Measurements from ENCODE around the gene DNMT3L. TPM values are rescaled to one million over a fixed set of nuclear protein-coding genes. Genes with fewer than 3 reads are reported as not detected.
"Not testable (repeated sequence)": the region's sequence is repeated elsewhere in the genome, so short reads cannot be mapped to it uniquely, and the experiment has no call there.

DNMT3L gene
- total and polyA plus RNA-seq, 2 experiments from 2014 or later: 0.27 TPM; not detected in 1

DNA sequence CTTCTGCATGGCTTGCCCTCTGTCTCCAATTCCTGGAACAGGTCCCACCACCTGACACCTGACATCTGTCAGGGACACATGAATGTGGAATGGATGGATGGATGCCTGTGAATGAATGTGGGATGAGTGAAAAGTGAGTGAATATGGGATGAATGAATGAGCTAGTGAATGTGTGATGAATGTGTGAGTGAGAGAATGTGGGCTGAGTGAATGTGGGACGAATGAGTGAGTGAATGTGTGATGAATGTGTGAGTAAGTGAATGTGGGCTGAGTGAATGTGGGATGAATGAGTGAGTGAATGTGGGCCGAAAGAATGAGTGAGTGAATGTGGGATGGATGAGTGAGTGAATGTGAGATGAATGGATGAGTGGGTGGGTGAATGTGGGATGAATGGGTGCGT, 50.1 kb downstream of the DNMT3L start:
- H3K9me2 ChIP-seq (ENCODE audit: insufficient read depth); ATAC-seq; H3K79me2 ChIP-seq (replicated peaks; ENCODE audit: insufficient read depth); H3K4me2 ChIP-seq; H3K4me1 Mint-ChIP-seq; H3K27ac Mint-ChIP-seq; H3F3A ChIP-seq (replicated peaks; ENCODE audit: low read depth); DNase-seq (ENCODE audit: low spot score); H3K27ac ChIP-seq (ENCODE audit: low read depth); H4K20me1 ChIP-seq (replicated peaks; ENCODE audit: insufficient read depth); H3K27me3 ChIP-seq (ENCODE audit: insufficient read depth); H3K4me3 ChIP-seq; H3K36me3 Mint-ChIP-seq (ENCODE audit: low read depth); H3K4me3 Mint-ChIP-seq; H3K36me3 ChIP-seq (ENCODE audit: insufficient read depth); H3K27me3 Mint-ChIP-seq (ENCODE audit: insufficient read depth, low read depth, poor library complexity); H3K9me3 Mint-ChIP-seq; H2AFZ ChIP-seq; H3K4me1 ChIP-seq (ENCODE audit: insufficient read depth): not testable (repeated sequence)

DNA sequence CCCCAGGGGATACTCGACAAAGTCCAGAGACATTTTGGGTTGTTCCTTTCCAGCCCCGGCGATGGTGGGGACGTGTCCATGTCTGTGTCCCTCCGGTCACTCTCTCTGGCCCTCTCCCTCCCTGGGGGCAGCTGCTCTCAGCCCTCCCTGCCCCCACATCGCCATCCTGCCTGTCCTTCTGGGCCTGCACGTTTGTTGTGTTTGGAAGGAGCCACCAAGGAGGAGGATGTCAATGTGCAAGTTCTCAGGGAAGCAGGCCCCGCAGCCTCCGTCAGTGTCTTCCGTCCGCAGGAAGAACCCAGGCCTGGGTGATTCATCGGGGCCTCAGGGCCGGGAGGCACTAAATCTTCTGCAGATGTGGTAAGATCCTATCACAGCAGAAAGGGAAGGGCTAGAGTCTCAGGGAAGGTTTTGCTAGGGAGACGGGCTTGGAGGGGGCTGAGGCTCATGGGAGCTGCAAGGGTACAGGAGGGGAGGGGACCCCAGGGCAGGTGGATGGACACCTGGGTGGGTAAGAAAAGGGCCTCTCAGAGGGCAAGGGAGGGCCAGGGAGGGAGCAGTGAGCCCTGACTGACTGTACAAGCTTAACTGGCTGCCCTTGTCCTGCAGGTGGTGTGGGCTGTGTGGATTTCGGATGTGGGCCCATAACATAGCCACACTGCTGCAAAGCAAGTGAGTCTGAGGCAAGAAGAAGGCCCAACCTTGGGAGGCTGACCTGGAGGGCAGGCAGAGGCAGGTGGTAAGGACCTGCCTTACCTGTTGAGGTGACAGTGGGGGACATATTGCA, 53.6 kb downstream of the DNMT3L start:
- not testable (repeated sequence) for H3K27ac Mint-ChIP-seq; ATAC-seq; H3K4me3 ChIP-seq; H3F3A ChIP-seq (replicated peaks; ENCODE audit: low read depth); H3K36me3 ChIP-seq (ENCODE audit: insufficient read depth); H2AFZ ChIP-seq; H3K27me3 Mint-ChIP-seq (ENCODE audit: insufficient read depth, low read depth, poor library complexity); H3K9me3 Mint-ChIP-seq; H3K79me2 ChIP-seq (replicated peaks; ENCODE audit: insufficient read depth); H3K4me1 Mint-ChIP-seq; H3K9me2 ChIP-seq (ENCODE audit: insufficient read depth); H3K27me3 ChIP-seq (ENCODE audit: insufficient read depth); H3K4me3 Mint-ChIP-seq; DNase-seq (ENCODE audit: low spot score); H4K20me1 ChIP-seq (replicated peaks; ENCODE audit: insufficient read depth); H3K27ac ChIP-seq (ENCODE audit: low read depth); H3K4me2 ChIP-seq; H3K4me1 ChIP-seq (ENCODE audit: insufficient read depth); H3K36me3 Mint-ChIP-seq (ENCODE audit: low read depth)

DNA sequence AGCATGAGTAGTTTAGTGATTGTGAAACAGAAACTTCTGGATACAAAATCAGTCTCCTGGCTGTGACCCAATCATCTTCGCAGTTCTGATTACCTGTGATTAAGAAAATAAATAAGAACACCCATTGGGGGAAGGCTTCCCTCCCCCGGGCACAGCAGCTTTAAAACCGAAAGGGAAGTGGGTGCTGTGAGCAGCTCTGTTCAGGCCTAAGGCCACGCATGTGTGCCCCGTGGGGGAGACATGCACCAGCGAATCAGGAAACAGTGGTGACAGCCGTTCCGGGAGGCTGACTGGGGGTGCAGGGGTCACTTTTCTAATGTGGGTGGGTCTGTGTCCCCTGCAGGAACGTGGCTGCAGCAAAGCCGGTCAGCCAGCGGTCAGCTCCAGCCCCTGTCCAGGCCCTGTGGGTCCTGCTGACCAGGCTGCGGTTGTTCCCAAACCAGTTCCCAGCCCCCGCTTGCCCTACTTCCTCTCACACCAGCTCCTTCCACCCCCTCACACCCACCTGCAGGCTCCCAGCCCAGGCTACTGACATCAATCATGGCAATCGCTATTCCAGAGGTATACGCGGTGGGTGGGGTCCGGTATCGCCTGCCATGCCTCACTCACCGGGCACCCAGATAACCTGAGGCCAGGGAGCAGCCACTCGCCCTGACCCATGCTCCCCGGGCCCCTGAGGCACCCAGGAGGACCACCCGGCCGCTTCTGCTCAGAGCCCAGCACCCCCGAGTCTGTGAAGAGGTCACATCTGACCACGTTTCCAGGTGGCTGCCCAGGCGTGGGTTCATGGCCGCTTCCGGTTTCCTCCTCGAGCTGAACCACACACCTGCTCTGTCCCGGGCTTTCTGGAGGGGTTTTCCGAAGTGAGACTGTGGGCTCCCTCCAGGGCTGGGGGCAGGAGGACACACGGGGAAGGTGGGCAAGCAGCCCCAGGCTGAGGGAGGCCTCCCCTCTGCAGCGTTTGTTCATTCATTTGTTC, 54.7 kb downstream of the DNMT3L start:
- not testable (repeated sequence) for H3K9me3 Mint-ChIP-seq; H3K4me1 Mint-ChIP-seq; H3K36me3 Mint-ChIP-seq (ENCODE audit: low read depth); ATAC-seq; H3K27ac Mint-ChIP-seq; H2AFZ ChIP-seq; H3K9me2 ChIP-seq (ENCODE audit: insufficient read depth); H3F3A ChIP-seq (replicated peaks; ENCODE audit: low read depth); H3K4me2 ChIP-seq; H3K4me3 Mint-ChIP-seq; H3K79me2 ChIP-seq (replicated peaks; ENCODE audit: insufficient read depth); H3K4me1 ChIP-seq (ENCODE audit: insufficient read depth); H3K27me3 Mint-ChIP-seq (ENCODE audit: insufficient read depth, low read depth, poor library complexity); H3K36me3 ChIP-seq (ENCODE audit: insufficient read depth); H3K4me3 ChIP-seq; DNase-seq (ENCODE audit: low spot score); H3K27me3 ChIP-seq (ENCODE audit: insufficient read depth); H3K27ac ChIP-seq (ENCODE audit: low read depth); H4K20me1 ChIP-seq (replicated peaks; ENCODE audit: insufficient read depth)

DNA sequence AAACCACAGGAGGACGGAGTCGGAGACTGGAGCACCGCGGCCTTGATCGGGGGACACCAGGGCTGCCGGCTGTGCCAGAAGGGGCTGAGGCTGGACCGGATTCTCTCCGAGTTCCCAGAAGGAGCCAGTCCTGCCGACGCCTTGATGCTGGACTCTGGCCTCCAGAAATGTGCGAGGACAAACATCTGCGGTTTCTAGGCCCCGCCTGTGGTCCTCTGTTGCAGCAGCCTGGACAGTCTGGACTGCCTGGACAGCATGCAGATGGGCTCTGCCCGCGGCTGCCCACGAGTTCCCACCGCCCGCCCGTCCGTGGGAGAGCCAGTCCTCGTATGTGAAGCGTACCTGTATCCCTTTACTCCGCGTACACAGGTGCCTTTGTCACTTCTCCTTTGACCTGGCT, 55.5 kb downstream of the DNMT3L start:
- not testable (repeated sequence) for H3K4me3 ChIP-seq; DNase-seq (ENCODE audit: low spot score); H3K4me1 Mint-ChIP-seq; H3K36me3 ChIP-seq (ENCODE audit: insufficient read depth); H3K27me3 ChIP-seq (ENCODE audit: insufficient read depth); H3K4me1 ChIP-seq (ENCODE audit: insufficient read depth); H2AFZ ChIP-seq; H3K27ac ChIP-seq (ENCODE audit: low read depth); H3K9me3 Mint-ChIP-seq; H3K4me2 ChIP-seq; H3K79me2 ChIP-seq (replicated peaks; ENCODE audit: insufficient read depth); H3K27ac Mint-ChIP-seq; H3K9me2 ChIP-seq (ENCODE audit: insufficient read depth); H3K36me3 Mint-ChIP-seq (ENCODE audit: low read depth); H3K27me3 Mint-ChIP-seq (ENCODE audit: insufficient read depth, low read depth, poor library complexity); H3F3A ChIP-seq (replicated peaks; ENCODE audit: low read depth); H4K20me1 ChIP-seq (replicated peaks; ENCODE audit: insufficient read depth); H3K4me3 Mint-ChIP-seq; ATAC-seq

DNA sequence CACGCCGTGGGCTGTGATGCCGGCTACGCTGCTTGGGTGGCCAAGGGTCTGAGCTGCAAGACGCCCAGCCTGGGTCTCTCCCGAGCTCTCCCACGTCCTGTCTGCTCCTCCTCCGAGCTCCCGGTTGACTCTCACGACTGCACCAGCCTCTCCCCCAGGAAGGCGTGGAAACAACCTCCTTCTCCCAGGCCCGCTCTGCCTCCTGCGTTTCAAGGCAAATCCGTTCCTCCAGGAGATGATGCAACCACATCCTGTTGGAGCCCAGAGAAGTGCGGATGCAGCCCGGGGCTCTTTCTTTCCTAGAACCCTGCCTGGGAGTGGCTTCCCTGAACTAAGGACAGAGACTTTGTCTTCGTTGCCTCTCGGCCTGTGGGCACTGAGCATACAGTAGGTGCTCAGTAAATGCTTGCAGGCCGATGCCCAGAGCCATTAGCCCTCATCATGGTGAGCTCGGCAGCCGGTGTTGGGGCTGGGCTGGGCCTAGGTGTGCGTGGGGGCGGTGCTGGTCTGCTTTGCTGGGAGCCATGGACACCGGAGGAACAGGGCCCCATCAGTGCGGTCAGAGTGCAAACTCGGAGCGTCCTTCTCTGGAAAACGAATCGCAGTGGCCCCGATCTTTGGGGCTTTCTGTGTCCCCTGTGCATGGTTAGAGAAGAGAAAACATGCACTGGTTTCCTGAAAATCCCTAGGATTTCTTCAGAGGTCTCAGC, 59.0 kb downstream of the DNMT3L start:
- H3K27me3 ChIP-seq (ENCODE audit: insufficient read depth); H3K4me1 Mint-ChIP-seq; H4K20me1 ChIP-seq (replicated peaks; ENCODE audit: insufficient read depth); H3K27me3 Mint-ChIP-seq (ENCODE audit: insufficient read depth, low read depth, poor library complexity); H3K4me3 ChIP-seq; H3K9me3 Mint-ChIP-seq; H3K36me3 Mint-ChIP-seq (ENCODE audit: low read depth); H2AFZ ChIP-seq; H3K27ac Mint-ChIP-seq; H3K27ac ChIP-seq (ENCODE audit: low read depth); H3F3A ChIP-seq (replicated peaks; ENCODE audit: low read depth); DNase-seq (ENCODE audit: low spot score); H3K36me3 ChIP-seq (ENCODE audit: insufficient read depth); H3K4me2 ChIP-seq; H3K4me1 ChIP-seq (ENCODE audit: insufficient read depth); H3K9me2 ChIP-seq (ENCODE audit: insufficient read depth); ATAC-seq; H3K79me2 ChIP-seq (replicated peaks; ENCODE audit: insufficient read depth); H3K4me3 Mint-ChIP-seq: not testable (repeated sequence)

DNA sequence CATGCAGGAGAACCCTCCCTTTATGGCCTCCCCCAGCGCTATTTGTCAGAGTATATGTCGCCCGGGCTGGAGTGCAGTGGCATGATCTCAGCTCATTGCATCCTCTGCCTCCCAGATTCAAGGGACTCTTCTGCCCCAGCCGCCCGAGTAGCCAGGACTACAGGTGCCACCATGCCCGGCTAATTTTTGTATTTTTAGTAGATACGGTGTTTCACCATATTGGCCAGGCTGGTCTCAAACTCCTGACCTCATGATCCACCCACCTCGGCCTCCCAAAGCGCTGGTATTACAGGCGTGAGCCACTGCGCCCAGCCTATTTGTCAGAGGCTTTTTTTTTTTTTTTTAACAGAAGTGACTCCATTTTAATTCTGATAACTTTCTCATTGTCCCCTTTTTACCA, 61.7 kb downstream of the DNMT3L start:
- H3K4me3 ChIP-seq; H3K4me3 Mint-ChIP-seq; H3K9me3 Mint-ChIP-seq; H3K4me1 ChIP-seq (ENCODE audit: insufficient read depth); H2AFZ ChIP-seq; H3K27me3 Mint-ChIP-seq (ENCODE audit: insufficient read depth, low read depth, poor library complexity); H3K36me3 ChIP-seq (ENCODE audit: insufficient read depth); H3K4me2 ChIP-seq; H3K36me3 Mint-ChIP-seq (ENCODE audit: low read depth); H3K27ac ChIP-seq (ENCODE audit: low read depth); H3K27me3 ChIP-seq (ENCODE audit: insufficient read depth); H4K20me1 ChIP-seq (replicated peaks; ENCODE audit: insufficient read depth); H3K4me1 Mint-ChIP-seq; ATAC-seq; H3K9me2 ChIP-seq (ENCODE audit: insufficient read depth); H3F3A ChIP-seq (replicated peaks; ENCODE audit: low read depth); H3K79me2 ChIP-seq (replicated peaks; ENCODE audit: insufficient read depth); DNase-seq (ENCODE audit: low spot score); H3K27ac Mint-ChIP-seq: not testable (repeated sequence)

Measured in GM23338 (cell line).